A673 (cell line): ENCODE measurements around the gene ARFGAP2. TPM values are rescaled to one million over a fixed set of nuclear protein-coding genes. Genes with fewer than 3 reads are reported as not detected.

Source experiments
- BruUV-seq: library from RNA; stranded (reverse); fragments of 400-500 nt; replicated peaks from 2 replicates; lab custom pipeline; 2021; lab: Mats Ljungman, UMichigan
- CTCF ChIA-PET: fragments of 300-600 bp; sonication (Branson Sonifier 250); formaldehyde crosslinking; loops from one replicate; lab custom pipeline; 2022; ENCODE audit warnings: antibody characterized with exemption; lab: Charles Lee
- POLR2A ChIA-PET: fragments of 300-600 bp; sonication (Branson Sonifier 250); formaldehyde crosslinking; loops from one replicate; lab custom pipeline; 2022; ENCODE audit warnings: antibody characterized with exemption; ENCODE audit not compliant: low non-redundant PET; lab: Charles Lee
- DNase-seq: peaks from one replicate; pipeline ENCODE4 v3.0.0-alpha.2; 2015; ENCODE audit warnings: low spot score
- H3K27ac ChIP-seq: fragments of 200-600 bp; sonication (generic); 2 replicates; pipeline ENCODE4 v1.5.1; 2016; ENCODE audit warnings: mixed run types, low read depth, mild to moderate bottlenecking, mixed read lengths, antibody characterized with exemption, low read length; ENCODE audit not compliant: poor library complexity, severe bottlenecking
- H3K27me3 ChIP-seq: fragments of 200-600 bp; sonication (generic); replicated peaks from 2 replicates; pipeline ENCODE4 v1.6.1; 2017; ENCODE audit warnings: mixed run types, low read depth, mild to moderate bottlenecking, mixed read lengths, antibody characterized with exemption, low read length; ENCODE audit not compliant: insufficient read depth, poor library complexity
- H3K36me3 ChIP-seq: fragments of 200-600 bp; sonication (generic); 2 replicates; pipeline ENCODE4 v1.6.1; 2016; ENCODE audit warnings: mixed run types, mild to moderate bottlenecking, mixed read lengths, antibody characterized with exemption, low read length; ENCODE audit not compliant: insufficient read depth, poor library complexity, severe bottlenecking
- H3K4me1 ChIP-seq: fragments of 200-600 bp; sonication (generic); 2 replicates; pipeline ENCODE4 v1.6.1; 2017; ENCODE audit warnings: mixed run types, mild to moderate bottlenecking, mixed read lengths, antibody characterized with exemption, low read length; ENCODE audit not compliant: insufficient read depth, poor library complexity, severe bottlenecking
- H3K4me3 ChIP-seq: fragments of 200-600 bp; sonication (generic); 2 replicates; pipeline ENCODE4 v1.5.1; 2016; ENCODE audit warnings: low read depth, mixed run types, mild to moderate bottlenecking, mixed read lengths, low read length; ENCODE audit not compliant: poor library complexity, severe bottlenecking
- H3K9me3 ChIP-seq: fragments of 200-600 bp; sonication (generic); 2 replicates; pipeline ENCODE4 v1.6.1; 2016; ENCODE audit warnings: mixed run types, low read depth, mild to moderate bottlenecking, mixed read lengths, antibody characterized with exemption, low read length; ENCODE audit not compliant: poor library complexity, severe bottlenecking
- CTCF ChIP-seq: fragments of 300-800, 200-600 bp; sonication (generic); conservative IDR thresholded peaks from 2 replicates; pipeline ENCODE4 v1.5.1; 2017; ENCODE audit warnings: low read depth, mild to moderate bottlenecking, antibody characterized with exemption, low read length, moderate library complexity, mixed read lengths
- EZH2 ChIP-seq: fragments of 200-600 bp; sonication (generic); IDR thresholded peaks from 2 replicates; pipeline ENCODE4 v1.6.1; 2017; ENCODE audit warnings: borderline replicate concordance, low read depth, mild to moderate bottlenecking, mixed read lengths, antibody characterized with exemption, low read length; ENCODE audit not compliant: poor library complexity, severe bottlenecking
- intact Hi-C: fragments of 100-400 bp; cut with micrococcal nuclease; formaldehyde crosslinking; loops from one replicate; pipeline ENCODE4 v1.10.0; 2022; ENCODE audit not compliant: unreplicated experiment
- total RNA-seq: library from RNA; stranded (reverse); gene quantifications from 2 replicates; pipeline ENCODE4 v1.2.3, GENCODE V29; 2021

The ARFGAP2 gene
- total RNA-seq, 1 experiment from 2014 or later = 179 TPM

GRCh38 chr11:47152953-47153950, 23.4 kb downstream of the ARFGAP2 start:
- no peaks in the 10 kb centered on the region for H3K27me3 ChIP-seq
- intact Hi-C loops = loop anchor here (1.0 to 10.0 kb wide), 3 partner anchors 236 to 448 kb away; partner anchors contain the start of genes ARHGAP1 and ZNF408
- no TSS peak for BruUV-seq
- TF ChIP-seq EZH2 (no peak), CTCF (peak; percentile 100)
- ChIA-PET POLR2A (interaction anchor here (0.7 kb wide), 1 partner anchor 41 kb away, joined by 3 read pairs; no protein-coding TSS in a partner anchor), CTCF (interaction anchor here (0.5 to 3.0 kb wide), 26 partner anchors 9 to 779 kb away, joined by 3 to 42 read pairs (median 5); partner anchors contain the start of genes CSTPP1, LRP4 and ZNF408)
- H3K9me3 ChIP-seq = no peaks in the 10 kb centered on the region
- no peak overlapping the region for H3K27ac ChIP-seq
- no peaks in the 10 kb centered on the region for H3K4me1 ChIP-seq
- H3K36me3 ChIP-seq = no peaks in the 10 kb centered on the region
- DNase-seq = peak; percentile 93
- no peak overlapping the region for H3K4me3 ChIP-seq

GRCh38 chr11:47152126-47152952, 24.3 kb downstream of the ARFGAP2 start:
- no peak for TF ChIP-seq EZH2
- no peak for TF ChIP-seq CTCF
- Histone ChIP-seq H3K4me1 (no peaks in the 10 kb centered on the region), H3K36me3 (no peaks in the 10 kb centered on the region), H3K27me3 (no peaks in the 10 kb centered on the region), H3K27ac (no peak overlapping the region), H3K9me3 (no peaks in the 10 kb centered on the region), H3K4me3 (no peak overlapping the region)
- ChIA-PET CTCF (interaction anchor here (0.5 to 3.0 kb wide), 19 partner anchors 8 to 268 kb away, joined by 3 to 42 read pairs (median 5); partner anchors contain the start of genes CSTPP1 and LRP4), POLR2A (no interaction called here)
- intact Hi-C loops = loop anchor here (10.0 kb wide), 1 partner anchor 448 kb away; the partner anchor contains the start of genes ARHGAP1 and ZNF408
- DNase-seq = no peak
- no TSS peak for BruUV-seq

- Histone ChIP-seq H3K36me3 (no peaks in the 10 kb centered on the region), H3K4me1 (no peaks in the 10 kb centered on the region), H3K27ac (no peak overlapping the region), H3K9me3 (no peaks in the 10 kb centered on the region), H3K27me3 (no peaks in the 10 kb centered on the region), H3K4me3 (no peak overlapping the region)
- intact Hi-C loops = loop anchor here (10.0 kb wide), 1 partner anchor 445 kb away; the partner anchor contains the start of genes ARHGAP1 and ZNF408
- CTCF ChIA-PET = no interaction called here
- no TSS peak for BruUV-seq
- no peak for DNase-seq
- POLR2A ChIA-PET = no interaction called here
- no peak for TF ChIP-seq CTCF
- no peak for TF ChIP-seq EZH2
Observed at GRCh38 chr11:47149782-47150181, 26.9 kb downstream of the ARFGAP2 start.
